ENCODE data around the gene RNF220.
"Not testable (repeated sequence)": the region's sequence is repeated elsewhere in the genome, so short reads cannot be mapped to it uniquely, and the experiment has no call there.

RNF220 gene

DNA sequence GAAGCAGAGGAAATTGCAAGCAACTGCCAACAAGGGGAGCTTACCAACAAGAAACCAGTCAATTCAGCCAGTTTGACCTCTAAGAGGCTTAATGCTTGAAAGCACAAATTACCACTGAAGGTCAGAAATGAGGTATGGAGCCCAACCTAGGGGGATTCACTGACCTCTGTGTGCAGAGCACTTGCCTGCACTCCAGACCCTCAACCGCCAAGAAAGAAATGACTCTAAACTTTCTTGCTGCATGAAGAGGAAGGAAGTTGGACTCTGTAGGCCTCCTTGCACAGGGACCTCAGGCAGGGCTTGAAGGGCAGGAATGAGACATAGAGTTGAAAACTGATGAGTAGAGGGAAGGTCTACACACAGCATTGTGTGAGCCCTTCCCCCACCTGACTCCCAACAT lies 279.5 kb downstream of the RNF220 start:
- DNase-seq, result no peak

DNA sequence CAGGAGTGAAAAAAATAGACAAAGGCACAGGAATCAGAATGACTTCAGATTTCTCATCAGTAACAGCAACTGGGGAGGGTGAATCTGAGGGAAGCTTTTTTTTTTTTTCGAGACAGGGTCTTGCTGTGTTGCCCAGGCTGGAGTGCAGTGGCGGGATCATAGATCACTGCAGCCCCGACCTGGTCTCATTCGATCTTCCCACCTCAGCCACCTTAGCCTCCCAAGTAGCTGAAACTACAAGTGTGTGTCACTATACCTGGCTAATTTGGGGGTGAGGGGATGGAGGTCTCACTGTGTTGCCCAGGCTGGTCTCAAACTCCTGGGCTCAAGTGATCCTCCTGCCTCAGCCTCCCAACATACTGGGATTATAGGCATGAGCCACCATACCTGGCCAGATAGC lies 280.2 kb downstream of the RNF220 start:
- no peak for DNase-seq

DNA sequence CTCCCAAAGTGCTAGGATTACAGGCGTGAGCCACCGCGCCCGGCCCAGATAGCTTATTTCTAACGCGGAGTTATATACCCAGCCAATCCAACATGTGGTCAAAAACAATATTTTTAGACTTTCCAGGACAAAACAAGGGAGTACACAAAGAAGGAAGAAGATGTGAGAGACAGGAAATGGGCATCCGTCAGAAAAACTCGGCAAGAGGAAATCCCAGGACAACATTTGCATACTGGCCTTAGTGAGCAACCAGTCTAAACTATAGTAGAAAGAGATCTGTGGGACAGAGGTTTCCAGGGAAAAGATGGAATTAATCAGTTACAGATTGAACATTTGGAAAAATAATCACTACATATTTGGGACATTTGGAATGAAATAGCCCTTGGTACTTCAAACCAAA lies 280.8 kb downstream of the RNF220 start:
- DNase-seq, result no peak

DNA sequence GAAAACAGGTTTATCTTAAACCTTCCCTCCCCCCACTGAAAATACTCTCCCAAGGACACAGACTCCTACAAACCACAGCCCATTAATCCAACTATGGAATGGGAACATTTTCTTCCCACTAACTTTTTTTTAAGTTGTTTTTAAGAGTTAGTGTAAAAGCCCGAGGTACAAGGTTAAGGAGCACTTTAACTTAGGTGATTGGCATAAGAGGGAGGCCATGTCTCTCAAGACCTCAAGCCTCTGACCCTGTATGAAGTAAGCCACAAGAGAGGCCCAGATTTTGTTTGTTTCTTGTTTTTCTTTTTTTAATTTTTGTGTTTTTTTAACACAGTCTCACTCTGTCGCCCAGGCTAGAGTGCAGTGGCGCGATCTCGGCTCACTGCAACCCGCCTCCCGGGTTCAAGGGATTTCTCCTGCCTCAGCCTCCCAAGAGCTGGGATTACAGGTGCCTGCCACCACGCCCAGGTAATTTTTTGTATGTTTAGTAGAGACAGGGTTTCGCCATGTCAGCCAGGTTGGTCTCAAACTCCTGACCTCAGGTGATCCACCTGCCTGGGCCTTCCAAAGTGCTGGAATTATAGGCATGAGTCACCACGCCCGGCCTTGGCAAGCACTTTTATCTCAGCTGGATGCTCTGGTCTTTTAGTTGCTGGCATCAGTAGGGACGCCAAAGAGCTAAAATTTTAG lies 283.8 kb downstream of the RNF220 start:
- no peak for DNase-seq

DNA sequence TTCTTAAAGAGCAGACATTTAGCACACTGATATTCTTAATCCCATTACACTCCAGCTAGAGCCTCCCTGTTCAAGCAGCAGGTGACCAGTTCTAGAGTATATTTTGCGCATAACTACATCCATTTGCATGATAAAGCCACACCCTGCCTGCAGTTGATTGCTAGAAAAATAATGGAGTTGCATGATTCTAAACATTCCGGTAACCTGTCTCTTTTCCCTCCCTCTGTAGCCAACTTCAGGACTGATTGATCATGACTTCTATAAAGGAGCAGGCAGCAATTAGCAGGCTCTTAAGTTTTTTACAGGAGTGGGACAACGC lies 284.4 kb downstream of the RNF220 start:
- no peak for DNase-seq

DNA sequence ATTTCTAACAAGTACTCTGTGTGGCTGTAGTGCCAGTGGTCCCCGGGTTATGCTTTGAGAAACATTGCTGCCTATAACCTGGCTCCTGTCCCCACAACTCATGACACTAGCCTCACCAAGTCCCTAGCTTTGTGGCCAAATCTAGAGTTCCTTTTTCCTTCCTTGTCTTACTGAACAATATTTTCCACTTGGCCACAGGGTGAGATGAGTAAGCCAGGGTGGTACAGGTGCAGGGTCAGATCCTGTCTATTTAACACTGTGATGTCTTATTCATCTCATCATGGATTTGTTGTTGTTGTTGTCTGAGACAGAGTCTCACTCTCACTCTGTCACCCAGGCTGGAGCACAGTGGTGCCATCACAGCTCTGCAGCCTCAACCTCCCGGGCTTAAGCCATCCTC lies 288.1 kb downstream of the RNF220 start:
- DNase-seq, result no peak

DNA sequence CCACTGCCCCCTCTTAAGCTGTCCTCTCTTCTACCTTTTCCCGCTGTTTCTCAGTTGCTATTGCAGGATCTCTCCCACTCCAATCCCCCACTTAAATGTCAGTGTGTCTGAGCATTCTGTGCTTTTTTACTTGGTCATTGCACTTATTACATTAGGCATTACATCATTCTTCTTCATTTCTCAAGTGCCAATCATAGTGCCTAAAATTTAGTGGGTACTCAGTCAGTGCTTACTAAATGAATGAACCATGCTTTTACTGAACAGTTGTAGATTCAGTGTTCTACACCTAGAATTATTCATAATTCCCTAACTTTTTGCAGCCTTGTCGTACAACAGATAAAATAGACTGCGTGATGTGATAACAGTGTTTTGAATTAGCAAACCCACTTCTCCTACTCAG lies 288.8 kb downstream of the RNF220 start:
- no peak for DNase-seq

DNA sequence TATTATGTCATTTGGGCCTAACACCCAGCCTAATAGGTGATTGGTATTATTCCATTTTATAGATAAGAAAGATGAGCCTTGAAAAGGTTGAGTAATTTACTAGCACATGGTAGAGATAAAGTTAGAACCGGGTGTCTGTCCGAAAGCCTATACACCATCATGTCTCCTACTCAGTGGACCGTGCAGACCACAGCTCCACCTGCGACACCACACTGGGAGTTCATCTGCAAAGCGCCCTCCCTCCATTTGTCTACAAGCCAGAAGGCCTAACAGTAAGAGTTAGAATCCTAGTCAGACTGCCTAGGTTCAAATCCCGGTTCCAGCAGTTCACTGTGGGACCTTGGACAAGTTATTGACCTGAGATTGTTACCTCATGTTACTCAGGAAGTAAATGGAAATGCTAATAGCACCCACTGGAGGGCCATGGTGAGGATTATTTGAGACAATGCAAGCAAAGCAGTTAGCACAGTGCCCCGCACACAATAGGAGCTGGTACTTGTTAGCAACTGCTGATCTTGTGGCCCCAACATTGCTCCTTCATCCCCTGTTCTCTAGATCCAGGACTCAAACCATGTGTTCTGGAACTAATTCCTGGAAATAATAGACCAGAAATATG lies 289.9 kb downstream of the RNF220 start:
- DNase-seq, result no peak

DNA sequence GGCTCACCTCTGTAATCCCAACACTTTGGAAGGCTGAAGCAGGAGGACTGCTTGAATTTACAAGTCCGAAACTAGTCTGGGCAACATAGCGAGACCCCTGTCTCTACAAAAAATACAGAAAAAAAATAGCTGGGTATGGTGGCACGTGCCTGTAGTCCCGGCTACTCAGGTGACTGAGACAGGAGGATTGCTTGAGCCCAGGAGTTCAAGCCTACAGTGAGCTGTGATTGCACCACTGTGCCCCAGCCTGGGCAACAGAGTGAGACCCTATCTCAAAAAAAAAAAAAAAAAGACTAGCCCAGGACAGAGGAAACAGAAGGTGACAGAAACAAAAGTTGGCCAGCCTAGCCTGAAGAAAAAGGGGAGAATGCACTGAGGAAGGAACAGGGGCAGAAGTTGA lies 290.6 kb downstream of the RNF220 start:
- no peak for DNase-seq

DNA sequence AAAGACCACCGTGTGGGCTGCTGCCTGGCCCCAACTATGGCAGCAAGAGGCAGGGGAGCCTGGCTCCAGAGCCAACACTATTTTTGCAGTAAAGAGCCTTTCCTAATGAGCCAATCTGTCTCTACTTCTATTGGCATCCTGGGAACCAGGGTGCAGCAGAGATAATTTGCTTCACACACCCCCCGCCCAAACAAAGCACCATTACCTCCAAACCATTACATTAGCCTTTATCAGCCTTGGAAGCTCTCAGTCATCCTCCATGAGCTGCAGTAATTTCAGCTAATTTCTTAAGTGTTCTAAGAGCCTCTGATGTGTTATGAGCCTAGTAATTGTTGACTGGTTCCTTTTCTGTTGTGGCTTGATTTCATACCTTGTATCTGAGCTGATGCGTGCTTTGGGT lies 291.0 kb downstream of the RNF220 start:
- DNase-seq, result no peak

DNA sequence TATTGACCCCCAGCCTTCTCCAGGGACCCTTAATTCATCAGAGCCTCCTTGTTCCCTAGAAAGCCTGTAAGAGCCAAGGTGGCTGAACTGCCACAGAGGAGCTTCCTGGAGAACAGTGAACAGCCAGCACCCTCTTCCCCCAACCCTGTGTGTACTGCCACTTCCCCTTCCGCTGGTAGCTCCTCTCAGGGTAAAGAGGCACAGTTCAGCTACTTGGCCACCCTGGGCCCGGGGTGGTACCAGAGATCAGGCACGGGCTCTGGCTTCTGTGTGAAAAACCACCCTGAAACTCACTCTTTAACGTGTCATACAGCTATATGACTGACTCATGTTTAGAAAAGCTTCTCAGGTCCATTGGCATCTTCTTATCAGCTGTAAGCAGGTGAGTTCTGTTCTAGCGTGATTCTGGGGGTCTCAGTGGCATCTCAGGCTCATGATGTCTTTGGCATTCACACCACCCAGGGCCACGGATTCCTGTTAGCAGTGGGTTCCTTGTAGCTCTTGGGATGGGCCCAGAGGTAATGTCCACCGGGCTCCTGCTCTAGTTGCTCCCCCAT lies 291.8 kb downstream of the RNF220 start:
- DNase-seq, result no peak

DNA sequence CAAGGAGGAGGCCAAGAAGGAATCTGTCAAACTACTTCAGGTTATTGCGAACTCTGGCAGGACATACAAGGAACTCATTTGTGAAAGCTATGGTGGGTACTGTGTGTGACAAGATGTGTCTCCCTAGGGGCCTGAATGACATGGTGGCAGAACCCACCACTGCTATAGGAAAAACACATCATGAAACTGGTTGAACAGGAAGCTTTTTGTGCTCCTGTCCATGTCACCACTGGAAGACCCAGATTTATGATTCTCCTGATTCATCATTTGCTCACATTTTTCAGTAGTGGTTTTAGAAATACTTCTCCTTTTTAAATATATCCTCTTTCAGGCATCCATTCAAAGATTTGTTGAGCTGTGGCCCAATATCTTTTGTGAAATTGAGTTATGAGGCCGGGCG lies 293.1 kb downstream of the RNF220 start:
- DNase-seq, result no peak

DNA sequence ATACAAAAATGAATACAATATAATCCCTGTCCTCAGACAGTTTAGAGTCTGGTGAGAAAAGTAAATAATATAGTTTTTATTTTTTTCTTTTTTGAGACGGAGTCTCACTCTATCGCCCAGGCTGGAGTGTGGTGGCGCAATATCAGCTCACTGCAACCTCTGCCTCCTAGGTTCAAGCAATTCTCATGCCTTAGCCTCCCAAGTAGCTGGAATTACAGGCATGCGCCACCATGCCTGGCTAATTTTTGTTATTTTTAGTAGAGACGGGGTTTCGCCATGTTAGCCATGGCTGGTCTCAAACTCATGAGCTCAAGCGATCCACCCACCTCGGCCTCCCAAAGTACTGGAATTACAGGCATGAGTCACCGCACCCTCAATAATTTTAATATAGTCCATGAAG lies 294.3 kb downstream of the RNF220 start:
- DNase-seq, result not testable (repeated sequence)

DNA sequence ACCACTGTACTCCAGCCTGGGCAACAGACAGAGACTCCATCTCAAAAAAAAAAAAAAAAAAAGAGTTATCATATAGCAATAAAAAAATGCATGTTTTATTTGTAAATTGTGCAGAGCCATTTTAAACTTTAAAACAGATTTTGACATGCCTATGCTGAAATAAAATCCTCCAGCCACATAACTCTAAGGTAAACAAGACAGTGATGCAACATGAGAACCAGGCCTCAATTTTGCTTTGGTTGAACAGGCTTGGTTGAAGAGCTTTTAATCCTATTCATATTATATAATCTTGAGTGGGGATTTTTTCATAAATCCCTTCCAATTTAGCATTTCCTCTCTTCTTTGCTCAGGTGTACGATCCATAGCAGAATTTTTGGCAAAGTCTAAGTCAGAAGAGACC lies 295.5 kb downstream of the RNF220 start:
- no peak for DNase-seq

DNA sequence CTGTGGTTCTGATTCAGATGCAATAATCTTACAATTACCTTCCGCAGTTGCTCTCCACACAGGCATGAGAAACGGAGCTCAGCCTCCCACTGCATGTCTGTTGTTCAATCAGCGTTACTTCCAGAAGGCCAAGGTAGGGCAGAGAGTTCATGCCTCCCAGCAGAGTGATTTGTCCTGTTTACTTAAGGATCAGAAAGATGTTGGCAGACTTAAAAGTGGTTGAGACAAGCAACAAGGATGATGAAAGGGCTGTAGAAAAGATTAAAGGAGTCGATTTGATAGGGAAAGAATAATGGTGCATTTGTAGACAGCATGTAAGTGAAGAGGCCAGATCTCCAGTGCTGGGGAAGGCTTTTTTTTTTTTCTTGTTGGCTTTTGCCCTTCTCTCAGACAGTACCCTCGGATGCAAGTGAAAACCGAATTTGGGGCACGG lies 296.1 kb downstream of the RNF220 start:
- DNase-seq, result no peak

Data from NCI-H774 (cell line).